Tongue (tissue), 2 donors: ENCODE measurements around the gene PRPSAP2. TPM values are rescaled to one million over a fixed set of nuclear protein-coding genes. Genes with fewer than 3 reads are reported as not detected.
"Not testable (repeated sequence)": the region's sequence is repeated elsewhere in the genome, so short reads cannot be mapped to it uniquely, and the experiment has no call there.

ENCODE experiments used
- DNase-seq: peaks from one replicate; pipeline ENCODE4 v3.0.0-alpha.2; 2015
- total RNA-seq: library from RNA; depleted of rRNA; stranded (reverse); fragments of >200 nt; gene quantifications from one replicate; pipeline ENCODE4 v1.2.3, GENCODE V29; 2014

Gene PRPSAP2
- total RNA-seq, 1 donor from 2014 or later, result 43.1 TPM

DNA sequence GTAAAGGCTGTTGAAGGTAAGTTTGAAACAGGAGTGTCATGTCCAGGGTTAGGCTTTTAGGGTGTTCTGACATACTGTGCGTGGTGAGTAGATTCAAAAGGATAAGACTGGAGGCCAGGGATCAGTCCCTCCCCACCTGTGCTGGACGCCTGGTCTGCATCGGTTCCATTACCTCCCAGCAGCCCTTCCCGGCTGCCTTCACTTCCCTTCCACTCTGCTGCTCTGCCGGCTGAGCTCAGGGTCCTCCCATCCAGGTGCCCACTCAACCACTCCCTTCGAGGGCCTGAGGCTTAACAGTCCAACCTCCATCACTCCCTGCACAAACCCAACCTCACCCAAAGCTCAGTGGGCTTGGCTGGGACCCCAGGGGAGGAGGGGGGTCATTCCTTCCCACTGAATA lies 89.9 kb downstream of the PRPSAP2 start:
- DNase-seq, result no peak

GRCh38 chr17:18948476-18949006 lies 90.6 kb downstream of the PRPSAP2 start:
- DNase-seq, result no peak

- no peak for DNase-seq
Observed at GRCh38 chr17:18949566-18949965, 91.6 kb downstream of the PRPSAP2 start.

DNA sequence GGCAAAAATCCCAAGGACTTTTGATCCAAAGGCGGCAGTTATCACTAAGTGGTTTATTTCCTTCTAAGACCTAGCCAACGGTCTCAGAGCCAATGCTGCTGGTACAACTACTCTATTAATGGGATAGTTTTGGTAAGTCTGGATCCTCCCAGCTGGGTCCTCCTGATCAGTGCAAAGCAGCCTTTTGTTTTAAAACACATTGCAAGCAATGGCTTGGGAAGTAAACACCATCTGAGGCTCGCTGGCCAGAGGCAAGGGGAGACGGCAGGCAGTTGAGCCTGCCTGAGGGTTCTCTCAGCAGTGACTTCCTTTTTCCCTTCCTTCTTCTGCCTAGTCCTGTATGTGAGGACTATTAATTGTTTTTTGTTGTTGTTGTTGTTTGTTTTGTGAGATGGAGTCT lies 92.4 kb downstream of the PRPSAP2 start:
- DNase-seq, result no peak

DNA sequence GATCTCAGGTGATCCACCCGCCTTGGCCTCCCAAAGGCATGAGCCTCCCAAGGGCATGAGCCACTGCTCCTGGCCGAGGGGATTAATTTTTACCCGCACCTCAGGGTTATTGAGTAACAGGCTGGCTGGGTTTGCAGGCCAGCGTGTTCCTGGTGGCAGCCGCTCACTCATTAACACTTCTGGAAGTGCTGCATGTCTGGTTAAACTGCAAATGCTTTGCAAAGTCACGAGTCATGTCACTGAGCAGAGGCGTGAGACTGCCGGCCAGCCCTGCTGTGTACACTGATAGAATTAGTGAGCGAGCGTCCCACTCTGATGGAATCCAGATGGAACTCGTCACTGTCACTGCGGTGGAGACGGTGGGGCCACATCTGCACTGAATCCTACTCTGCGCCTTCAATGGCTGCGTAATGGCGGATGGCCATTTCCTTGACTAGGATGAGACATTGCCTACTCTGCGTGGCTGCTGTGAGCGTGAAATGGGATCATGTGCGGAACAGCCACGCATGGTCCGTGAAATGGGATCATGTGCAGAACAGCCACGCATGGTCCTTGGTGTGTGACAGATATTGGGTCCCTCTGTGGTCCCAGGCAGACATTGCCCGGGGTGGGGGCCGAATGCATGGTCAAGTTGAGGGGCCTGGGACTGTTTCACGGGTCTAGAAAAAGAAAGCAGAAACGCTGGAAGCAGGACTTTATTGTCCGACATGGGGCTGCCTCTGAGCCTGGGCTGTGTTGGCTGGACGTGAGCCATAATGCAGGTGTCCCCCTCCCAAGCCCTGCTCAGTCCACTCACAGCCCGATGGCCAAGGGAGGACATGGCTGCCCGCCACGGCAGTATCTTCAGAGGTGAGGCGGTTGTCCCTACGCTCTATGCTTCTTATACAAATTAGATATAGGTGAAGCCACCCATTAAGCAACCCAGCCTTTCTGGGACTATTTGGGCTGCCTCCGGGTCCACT lies 93.3 kb downstream of the PRPSAP2 start:
- DNase-seq, result no peak

DNA sequence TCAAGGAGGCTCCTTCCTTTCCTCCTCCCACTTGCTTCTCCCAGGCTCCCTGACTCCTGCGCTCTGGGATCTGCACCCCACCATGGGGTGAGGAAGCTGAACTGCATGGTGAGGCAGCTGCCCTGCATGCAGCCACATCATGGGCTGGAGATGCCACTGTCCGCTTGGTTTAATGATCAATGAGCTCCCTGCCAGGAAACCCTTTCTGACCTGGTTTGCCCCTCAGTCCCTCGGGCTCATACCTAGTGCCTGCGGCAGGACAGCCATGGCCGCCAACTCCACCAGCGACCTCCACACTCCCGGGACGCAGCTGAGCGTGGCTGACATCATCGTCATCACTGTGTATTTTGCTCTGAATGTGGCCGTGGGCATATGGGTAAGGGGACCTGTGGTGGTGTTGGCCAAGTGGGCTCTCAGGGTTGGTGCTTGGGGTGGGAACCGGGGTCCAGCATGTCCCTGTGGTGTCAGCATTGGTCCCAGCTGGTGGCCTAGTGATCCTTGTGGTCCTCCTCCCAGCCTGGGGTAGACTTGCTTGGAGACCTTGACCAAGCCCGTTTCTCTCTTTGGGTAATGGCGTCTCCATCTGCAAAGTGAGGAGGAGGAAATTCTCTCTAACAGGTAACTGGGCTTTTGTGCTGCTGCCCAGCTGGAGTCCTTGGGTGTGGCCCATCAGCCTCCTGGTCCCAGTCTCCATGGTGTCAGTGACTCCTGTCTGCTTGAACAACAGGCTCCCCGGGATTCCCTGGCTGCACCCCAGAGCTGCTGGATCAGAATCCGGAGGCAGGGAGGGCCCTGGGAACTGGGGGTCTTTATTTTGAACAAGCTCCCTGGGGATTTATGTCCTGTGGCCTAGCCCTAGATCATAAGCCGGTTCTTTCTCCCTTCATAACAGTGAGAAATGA lies 94.3 kb downstream of the PRPSAP2 start, which contains the start of gene SLC5A10:
SLC5A10 (plus strand) TSS at position 225 of the 902 bp plus-strand sequence; CDS start at position 266, 41 bp downstream.
- no peak for DNase-seq

DNA sequence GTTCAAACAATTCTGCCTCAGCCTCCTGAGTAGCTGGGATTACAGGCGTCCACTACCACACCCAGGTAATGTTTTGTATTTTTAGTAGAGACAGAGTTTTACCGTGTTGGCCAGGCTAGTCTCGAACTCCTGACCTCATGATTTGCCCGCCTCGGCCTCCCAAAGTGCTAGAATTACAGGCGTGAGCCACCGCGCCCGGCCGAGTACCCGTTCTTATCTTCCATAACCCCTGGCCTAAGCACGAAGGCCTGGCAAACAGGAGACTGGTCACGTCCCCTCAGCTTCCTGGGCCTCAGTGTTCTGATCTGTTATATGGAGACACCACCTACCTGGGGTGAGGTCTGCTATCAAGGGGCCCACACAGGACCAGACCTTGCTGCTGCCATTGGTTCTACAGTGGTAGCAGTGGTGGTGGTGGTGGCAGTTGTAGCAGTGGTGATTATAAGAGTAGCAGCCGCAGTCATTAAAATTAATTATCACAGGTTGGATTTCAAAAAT lies 95.3 kb downstream of the PRPSAP2 start:
- DNase-seq, result no peak

DNA sequence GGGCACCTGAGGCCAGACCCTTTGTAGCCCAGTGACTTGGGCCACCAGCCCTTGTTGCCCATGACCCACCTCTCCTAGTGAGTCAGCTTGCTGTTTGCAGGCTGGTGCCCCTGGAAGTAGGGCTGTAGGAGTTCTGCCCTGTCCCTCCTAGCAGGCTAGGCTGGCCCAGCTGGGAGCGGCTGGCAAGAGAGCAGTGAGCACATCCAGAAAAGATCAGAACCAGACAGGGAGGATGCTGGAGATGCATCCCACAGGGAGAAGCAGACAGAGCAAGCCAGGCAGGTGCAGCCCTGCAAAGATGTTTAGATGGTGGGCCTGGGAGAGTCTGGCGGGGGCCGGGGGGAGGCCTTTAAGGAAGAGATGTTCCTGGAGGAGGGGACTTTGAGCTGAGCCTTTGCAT lies 96.4 kb downstream of the PRPSAP2 start:
- no peak for DNase-seq

- DNase-seq, result no peak
Observed at GRCh38 chr17:18955009-18955408, 97.1 kb downstream of the PRPSAP2 start.

GRCh38 chr17:18956021-18956420 lies 98.1 kb downstream of the PRPSAP2 start:
- DNase-seq, result not testable (repeated sequence)

DNA sequence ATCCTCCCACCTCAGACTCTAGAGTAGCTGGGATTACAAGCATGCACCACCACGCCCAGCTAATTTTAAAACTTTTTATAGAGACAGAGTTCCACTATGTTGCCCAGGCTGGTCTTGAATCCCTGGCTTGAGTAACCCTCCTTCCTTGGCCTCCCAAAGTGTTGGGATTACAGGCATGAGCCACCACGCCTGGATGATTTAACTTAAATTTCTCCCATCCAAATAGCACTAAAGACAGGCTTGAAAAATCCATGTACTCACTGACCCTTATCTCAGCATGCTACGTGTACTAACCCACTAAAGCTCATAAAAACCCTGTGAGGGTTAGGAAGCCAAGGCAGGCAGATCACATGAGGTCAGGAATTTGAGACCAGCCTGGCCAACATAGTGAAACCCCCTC lies 98.7 kb downstream of the PRPSAP2 start:
- DNase-seq, result no peak

- DNase-seq, result no peak
Observed at GRCh38 chr17:18957831-18958230, 99.9 kb downstream of the PRPSAP2 start.

DNA sequence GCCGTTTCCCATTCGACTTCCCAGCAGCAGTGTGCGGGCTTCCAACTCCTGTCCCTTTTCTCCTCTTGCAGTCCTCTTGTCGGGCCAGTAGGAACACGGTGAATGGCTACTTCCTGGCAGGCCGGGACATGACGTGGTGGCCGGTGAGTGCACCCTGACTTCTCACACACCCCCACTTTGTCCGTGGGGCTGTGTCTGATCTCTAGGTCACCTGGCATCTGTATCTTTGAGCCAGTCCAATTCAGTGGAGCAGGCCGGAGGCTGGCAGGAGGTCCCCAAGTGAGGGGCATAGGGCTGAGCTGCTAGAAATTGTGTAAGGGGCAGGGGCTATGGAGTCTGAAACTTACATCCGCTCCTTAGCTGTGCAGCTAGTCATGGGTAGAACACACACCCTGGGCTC lies 100.7 kb downstream of the PRPSAP2 start:
- DNase-seq, result no peak

DNA sequence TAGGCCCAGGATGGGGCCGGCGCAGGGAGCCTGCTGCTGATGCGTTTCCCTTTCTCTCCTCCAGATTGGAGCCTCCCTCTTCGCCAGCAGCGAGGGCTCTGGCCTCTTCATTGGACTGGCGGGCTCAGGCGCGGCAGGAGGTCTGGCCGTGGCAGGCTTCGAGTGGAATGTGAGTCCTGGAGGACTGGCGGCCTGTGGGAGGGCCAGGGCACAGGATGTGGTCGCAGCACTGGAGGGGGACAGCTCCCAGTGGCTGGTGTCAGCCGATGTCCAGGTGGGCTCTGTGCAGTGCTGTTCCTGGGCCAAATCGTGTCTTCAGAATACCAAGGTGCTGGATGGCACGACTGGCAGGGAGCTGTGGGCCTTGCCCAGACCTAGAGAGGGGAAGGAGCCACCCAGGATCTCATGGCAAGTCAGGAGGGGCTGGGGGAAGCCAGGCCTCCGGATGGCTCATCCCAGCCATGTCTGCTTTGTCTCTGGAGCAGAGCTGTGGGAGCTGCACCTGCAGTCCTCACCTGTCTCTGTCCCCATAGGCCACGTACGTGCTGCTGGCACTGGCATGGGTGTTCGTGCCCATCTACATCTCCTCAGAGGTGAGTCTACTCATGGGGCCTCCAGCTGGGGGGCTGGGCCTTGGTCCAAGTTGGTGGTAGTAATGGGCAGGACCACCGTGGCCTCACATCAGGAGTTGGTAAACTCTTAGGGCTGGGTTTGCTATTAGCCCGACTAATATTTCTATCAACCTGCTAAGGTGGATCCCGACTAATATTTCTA lies 101.3 kb downstream of the PRPSAP2 start:
- no peak for DNase-seq

DNA sequence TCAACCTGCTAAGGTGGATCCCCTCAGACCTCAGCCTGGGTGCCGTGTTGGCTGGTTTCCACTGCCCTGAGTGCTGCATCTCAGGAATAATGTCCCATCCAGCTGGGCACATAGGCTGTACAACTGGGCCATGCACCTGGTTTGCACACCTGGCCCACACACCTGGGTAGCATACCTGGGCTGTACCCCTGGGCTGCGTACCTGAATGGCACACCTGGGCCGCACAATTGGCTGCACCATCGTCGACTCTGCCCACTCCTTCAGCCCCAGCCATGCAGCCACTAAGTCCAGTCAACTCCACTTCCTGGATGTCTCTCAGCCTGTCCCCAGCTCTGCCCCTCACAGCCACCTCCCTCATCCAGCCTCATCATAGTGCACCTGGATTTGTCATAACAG lies 101.9 kb downstream of the PRPSAP2 start:
- no peak for DNase-seq

- no peak for DNase-seq
Observed at GRCh38 chr17:18960241-18960665, 102.3 kb downstream of the PRPSAP2 start.

GRCh38 chr17:18960803-18961511 lies 103.0 kb downstream of the PRPSAP2 start:
- DNase-seq, result peak; percentile 80

GRCh38 chr17:18961634-18962493 lies 103.9 kb downstream of the PRPSAP2 start:
- DNase-seq, result no peak

DNA sequence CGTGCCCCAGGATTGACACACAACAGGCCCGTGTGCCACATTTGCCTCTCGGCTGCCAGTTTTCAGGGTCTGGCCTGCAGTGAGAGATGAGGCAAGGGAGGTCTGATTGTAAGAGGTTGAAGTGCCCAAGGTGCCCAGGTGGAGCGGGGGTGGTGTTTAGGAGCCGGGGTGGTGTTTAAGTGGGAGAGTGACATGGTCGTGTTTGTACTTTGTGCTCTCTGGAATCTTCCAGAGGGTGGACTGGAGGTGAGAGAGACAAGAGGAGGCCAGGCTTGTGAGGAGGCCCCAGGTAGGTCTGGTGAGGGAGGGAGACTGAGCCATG lies 104.5 kb downstream of the PRPSAP2 start:
- no peak for DNase-seq
